ENCODE results near the gene TGFBR2.

TGFBR2 gene

GRCh38 chr3:30688776-30689641 lies 82.6 kb downstream of the TGFBR2 start:
- DNase-seq: peak in 11 of 56 donors; percentile 2 to 34 (median 11)

- no peak for DNase-seq
Observed at GRCh38 chr3:30690199-30690598, 83.8 kb downstream of the TGFBR2 start.

DNA sequence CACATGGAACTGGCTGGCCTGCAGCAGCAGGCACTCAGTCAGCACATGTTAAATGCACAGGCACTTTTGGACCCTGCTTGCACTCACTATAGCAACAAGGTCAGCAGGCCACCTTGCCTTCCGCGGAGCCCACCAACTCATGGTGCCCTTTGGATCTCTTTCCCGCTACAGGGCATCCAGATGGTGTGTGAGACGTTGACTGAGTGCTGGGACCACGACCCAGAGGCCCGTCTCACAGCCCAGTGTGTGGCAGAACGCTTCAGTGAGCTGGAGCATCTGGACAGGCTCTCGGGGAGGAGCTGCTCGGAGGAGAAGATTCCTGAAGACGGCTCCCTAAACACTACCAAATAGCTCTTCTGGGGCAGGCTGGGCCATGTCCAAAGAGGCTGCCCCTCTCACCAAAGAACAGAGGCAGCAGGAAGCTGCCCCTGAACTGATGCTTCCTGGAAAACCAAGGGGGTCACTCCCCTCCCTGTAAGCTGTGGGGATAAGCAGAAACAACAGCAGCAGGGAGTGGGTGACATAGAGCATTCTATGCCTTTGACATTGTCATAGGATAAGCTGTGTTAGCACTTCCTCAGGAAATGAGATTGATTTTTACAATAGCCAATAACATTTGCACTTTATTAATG lies 85.0 kb downstream of the TGFBR2 start:
- no peak for DNase-seq

GRCh38 chr3:30691944-30692343 lies 85.5 kb downstream of the TGFBR2 start:
- DNase-seq: no peak

- DNase-seq: no peak
Observed at GRCh38 chr3:30692498-30693130, 86.2 kb downstream of the TGFBR2 start.

- peak in 24 of 56 donors; percentile 4 to 76 (median 22) for DNase-seq
Observed at GRCh38 chr3:30693470-30694120, 87.2 kb downstream of the TGFBR2 start.

- no peak for DNase-seq
Observed at GRCh38 chr3:30694148-30694547, 87.7 kb downstream of the TGFBR2 start.

DNA sequence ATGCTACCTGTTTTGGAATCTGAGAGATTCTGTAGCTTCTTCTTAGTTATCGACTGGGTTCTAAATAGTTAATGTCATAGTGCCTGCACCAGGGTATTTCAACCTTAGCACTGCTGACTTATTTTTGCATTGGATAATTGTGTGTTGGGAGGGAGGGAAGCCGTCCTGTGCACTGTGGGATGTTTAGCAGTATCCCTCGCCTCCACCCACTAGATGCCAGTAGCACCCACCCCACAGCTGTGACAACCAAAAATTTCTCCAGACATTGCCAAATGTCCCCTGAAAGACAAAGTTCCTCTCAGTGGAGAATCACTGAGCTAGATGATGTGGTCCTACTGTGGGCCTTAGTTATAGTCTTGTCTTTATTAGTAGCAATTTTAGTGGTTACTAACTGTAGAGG lies 88.3 kb downstream of the TGFBR2 start:
- no peak for DNase-seq

DNA sequence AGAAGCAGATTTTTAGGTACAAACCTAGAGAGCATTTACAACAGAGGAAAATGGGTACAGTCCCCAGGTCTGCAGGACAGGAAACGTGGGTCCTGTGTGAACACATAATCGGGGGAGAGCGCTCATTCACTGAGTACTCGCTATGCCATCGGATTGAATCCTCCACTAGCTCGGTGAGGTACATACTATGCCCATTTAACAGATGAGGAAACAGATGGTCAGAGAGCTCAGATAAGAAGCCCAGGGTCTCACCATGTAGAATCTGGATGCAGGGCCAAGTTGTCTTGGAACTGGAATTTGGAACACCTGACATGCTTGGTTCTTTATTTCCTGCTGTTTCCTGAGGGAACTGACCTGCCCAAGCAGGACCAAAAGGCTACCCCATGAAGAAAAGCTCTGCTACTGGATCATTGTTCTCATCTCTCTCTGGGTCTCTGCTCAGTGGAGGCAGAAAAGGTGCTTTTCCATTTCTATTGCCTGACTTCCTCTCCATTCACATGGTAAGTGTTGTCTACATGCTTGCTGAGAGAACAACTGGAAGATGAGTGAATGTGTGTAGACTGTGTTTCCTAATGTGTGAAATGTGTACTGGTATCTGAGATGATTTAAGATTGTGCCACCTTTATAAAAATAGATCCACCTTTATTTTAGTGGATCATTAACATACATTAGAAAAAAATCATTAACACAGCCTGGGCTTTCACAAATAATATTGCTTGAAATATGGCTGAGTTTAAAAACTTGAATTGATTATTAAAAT lies 89.1 kb downstream of the TGFBR2 start:
- DNase-seq: no peak

DNA sequence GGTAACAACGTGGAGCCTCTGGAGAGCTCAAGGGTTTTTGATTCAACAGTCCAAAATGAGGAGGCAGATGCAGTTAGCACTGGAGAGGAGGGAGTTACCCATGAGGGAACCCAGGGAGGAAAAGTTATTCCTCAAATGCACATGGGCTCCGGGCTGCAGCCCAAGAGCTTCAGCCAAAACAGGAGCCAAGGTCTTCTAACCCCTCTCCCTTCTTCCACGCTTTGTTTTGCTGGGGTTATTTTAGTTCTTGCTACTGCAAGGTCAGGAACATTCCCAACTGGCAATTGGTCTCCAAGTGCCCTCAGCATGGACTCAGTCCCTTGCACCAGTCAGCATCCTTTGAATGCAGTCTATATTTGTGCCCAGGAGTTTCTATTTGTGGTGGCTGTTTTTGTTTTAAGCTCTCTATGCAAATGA lies 90.0 kb downstream of the TGFBR2 start:
- DNase-seq: peak in 15 of 56 donors; percentile 8 to 60 (median 23)

DNA sequence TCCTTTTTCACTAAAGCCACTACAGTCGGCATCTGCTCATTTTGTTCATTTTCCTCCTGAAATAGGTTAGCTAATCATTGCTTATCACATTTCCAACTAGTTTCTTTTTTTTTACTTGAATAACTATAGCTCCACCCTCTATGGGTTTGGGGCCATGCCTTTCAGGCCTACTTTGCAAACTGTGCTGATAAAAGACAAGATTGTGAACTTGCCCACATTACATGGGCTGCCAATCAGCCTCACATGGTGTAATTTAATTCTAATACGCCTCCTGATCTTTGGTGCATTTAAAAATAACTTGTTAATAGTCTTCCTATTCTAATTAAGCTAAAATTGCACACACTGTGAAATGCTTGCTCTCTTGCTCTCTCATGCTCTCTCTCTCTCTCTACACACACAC lies 90.5 kb downstream of the TGFBR2 start:
- DNase-seq: no peak

- DNase-seq: no peak
Observed at GRCh38 chr3:30698549-30698948, 92.1 kb downstream of the TGFBR2 start.

GRCh38 chr3:30699927-30700326 lies 93.5 kb downstream of the TGFBR2 start:
- DNase-seq: no peak

GRCh38 chr3:30700702-30701321 lies 94.4 kb downstream of the TGFBR2 start:
- no peak for DNase-seq

GRCh38 chr3:30702038-30702827 lies 95.8 kb downstream of the TGFBR2 start:
- no peak for DNase-seq

GRCh38 chr3:30702828-30703397 lies 96.5 kb downstream of the TGFBR2 start:
- DNase-seq: no peak

DNA sequence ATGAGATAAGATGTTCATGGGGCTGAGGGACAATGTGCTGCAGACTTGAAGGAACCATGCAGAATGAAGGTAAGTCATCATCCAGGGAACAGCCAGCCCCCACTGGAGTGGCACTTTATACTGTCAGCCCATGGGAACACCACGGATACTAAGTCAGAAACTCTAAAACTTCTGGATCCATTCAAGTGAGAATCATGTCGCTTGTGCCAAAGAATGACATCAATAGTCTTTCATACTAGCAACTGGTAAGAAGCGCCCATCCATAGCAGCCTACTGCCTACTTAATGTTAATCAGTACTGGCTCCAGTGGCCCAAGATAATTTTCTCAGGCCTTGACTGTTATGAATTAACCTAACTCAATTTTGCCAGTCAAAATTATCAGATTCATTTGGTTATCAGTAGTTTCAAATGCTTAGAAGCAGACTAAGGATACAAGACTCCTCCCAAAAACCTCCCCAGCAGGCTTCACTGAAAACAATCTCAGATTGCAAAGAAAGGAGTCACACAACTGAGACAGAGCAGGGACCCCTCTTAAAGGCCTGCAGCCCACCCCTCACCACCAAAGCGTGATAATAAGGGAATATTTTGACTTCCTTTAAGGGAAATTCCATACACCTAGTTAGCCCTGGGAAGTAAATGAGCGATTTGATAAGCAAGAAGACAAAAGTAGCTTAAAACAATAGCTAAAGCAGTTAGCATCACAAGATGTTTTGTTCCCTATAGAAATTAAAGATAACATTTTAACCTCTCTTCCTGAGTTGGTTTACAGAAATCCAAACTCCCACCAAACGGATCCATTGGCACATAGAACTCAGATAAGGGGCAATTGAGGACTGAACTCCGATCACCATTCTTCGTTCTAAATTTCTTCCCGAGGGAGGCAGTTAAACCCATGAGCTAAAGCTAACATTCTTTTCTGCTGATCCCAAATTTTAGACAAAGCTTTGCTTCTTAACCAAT lies 98.8 kb downstream of the TGFBR2 start:
- DNase-seq: no peak

DNA sequence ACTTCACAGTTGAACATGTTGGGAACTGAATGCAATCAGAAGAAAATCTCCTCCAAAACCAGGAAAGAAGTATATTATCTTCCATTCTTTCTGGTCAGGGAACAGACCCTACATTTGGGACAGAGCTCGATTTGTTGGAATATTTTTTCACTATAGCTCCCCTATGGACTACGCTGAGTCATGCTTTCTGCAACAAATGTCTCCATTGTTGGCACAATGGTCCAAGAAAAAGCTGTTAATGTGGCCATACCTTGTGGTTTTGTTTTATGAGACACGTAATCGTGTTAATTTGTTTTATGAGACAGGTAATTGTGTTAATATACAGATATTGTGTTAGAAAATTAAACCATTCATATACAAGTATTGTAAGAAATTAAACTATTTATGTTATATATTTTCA lies 101.4 kb downstream of the TGFBR2 start:
- no peak for DNase-seq

Measured in amygdala (tissue), 56 donors.